GM23338 (cell line): Measurements from ENCODE around the gene TELO2. TPM values are rescaled to one million over a fixed set of nuclear protein-coding genes. Genes with fewer than 3 reads are reported as not detected.

ENCODE experiments used
- ATAC-seq: fragments of 200-7000 bp; cut with Tn5 transposase; 3 replicates; pipeline ENCODE4 v1.9.1; 2020
- DNase-seq: peaks from one replicate; pipeline ENCODE4 v3.0.0-alpha.2; 2015; ENCODE audit warnings: low spot score
- H2AFZ ChIP-seq: fragments of 200-600 bp; sonication (generic); 2 replicates; pipeline ENCODE4 v1.8.0; 2016; ENCODE audit warnings: antibody characterized with exemption, mild to moderate bottlenecking, moderate library complexity
- H3F3A ChIP-seq: fragments of 200-600 bp; sonication (generic); replicated peaks from 2 replicates; pipeline ENCODE4 v1.8.0; 2017; ENCODE audit warnings: antibody characterized with exemption, mixed run types, low read depth
- H3K27ac ChIP-seq: fragments of 200-600 bp; sonication (generic); 2 replicates; pipeline ENCODE4 v1.6.1; 2016; ENCODE audit warnings: low read depth
- H3K27me3 ChIP-seq: fragments of 200-600 bp; sonication (generic); 2 replicates; pipeline ENCODE4 v1.8.0; 2016; ENCODE audit warnings: mild to moderate bottlenecking, mixed run types, moderate library complexity; ENCODE audit not compliant: insufficient read depth
- H3K36me3 ChIP-seq: fragments of 200-600 bp; sonication (generic); 2 replicates; pipeline ENCODE4 v1.8.0; 2016; ENCODE audit warnings: mild to moderate bottlenecking; ENCODE audit not compliant: insufficient read depth
- H3K4me1 ChIP-seq: fragments of 200-600 bp; sonication (generic); 2 replicates; pipeline ENCODE4 v1.8.0; 2016; ENCODE audit warnings: mild to moderate bottlenecking, moderate library complexity; ENCODE audit not compliant: insufficient read depth
- H3K4me2 ChIP-seq: fragments of 200-600 bp; sonication (generic); 2 replicates; pipeline ENCODE4 v1.7.1; 2017; ENCODE audit warnings: mixed run types
- H3K4me3 ChIP-seq: fragments of 200-600 bp; sonication (generic); 2 replicates; pipeline ENCODE4 v1.6.1; 2016; ENCODE audit warnings: mixed run types
- H3K79me2 ChIP-seq: fragments of 200-600 bp; sonication (generic); replicated peaks from 2 replicates; pipeline ENCODE4 v1.8.0; 2017; ENCODE audit warnings: mild to moderate bottlenecking; ENCODE audit not compliant: insufficient read depth
- H3K9me2 ChIP-seq: fragments of 200-600 bp; sonication (generic); 2 replicates; pipeline ENCODE4 v1.8.0; 2017; ENCODE audit not compliant: insufficient read depth
- H4K20me1 ChIP-seq: fragments of 200-600 bp; sonication (generic); replicated peaks from 2 replicates; pipeline ENCODE4 v1.8.0; 2017; ENCODE audit warnings: mild to moderate bottlenecking; ENCODE audit not compliant: insufficient read depth
- H3K27ac Mint-ChIP-seq: 2 replicates; pipeline ENCODE4 v1.8.0; 2020; ENCODE audit warnings: inconsistent platforms, mild to moderate bottlenecking, moderate library complexity, mixed read lengths
- H3K27me3 Mint-ChIP-seq: 3 replicates; pipeline ENCODE4 v1.8.0; 2022; ENCODE audit warnings: low read depth, mild to moderate bottlenecking, moderate library complexity, mixed read lengths, inconsistent platforms; ENCODE audit not compliant: insufficient read depth, poor library complexity
- H3K36me3 Mint-ChIP-seq: 3 replicates; pipeline ENCODE4 v1.8.0; 2021; ENCODE audit warnings: low read depth, mild to moderate bottlenecking, inconsistent platforms, moderate library complexity, mixed read lengths
- H3K4me1 Mint-ChIP-seq: 3 replicates; pipeline ENCODE4 v1.8.0; 2020; ENCODE audit warnings: mild to moderate bottlenecking, inconsistent platforms, mixed read lengths
- H3K4me3 Mint-ChIP-seq: 3 replicates; pipeline ENCODE4 v1.8.0; 2021; ENCODE audit warnings: moderate library complexity, mild to moderate bottlenecking, inconsistent platforms, mixed read lengths
- H3K9me3 Mint-ChIP-seq: 3 replicates; pipeline ENCODE4 v1.8.0; 2020; ENCODE audit warnings: moderate library complexity, mild to moderate bottlenecking, inconsistent platforms, mixed read lengths
- CREB1 ChIP-seq: fragments of 250-450 bp; sonication (Bioruptor Pico); IDR thresholded peaks from 2 replicates; pipeline ENCODE4 v1.5.0; 2020; ENCODE audit warnings: low read depth, mild to moderate bottlenecking, moderate library complexity
- CTCF ChIP-seq, 2 experiments: fragments of 200-600 bp in 1 of 2; sonication (generic) in 1 of 2; conservative IDR thresholded peaks; 2 replicates each; pipeline versions ENCODE4 v1.5.1 to v1.6.1; 2016 to 2017; ENCODE audit warnings: antibody characterized with exemption in 2 of 2, low read depth in 2 of 2, mild to moderate bottlenecking in 2 of 2, moderate library complexity in 1 of 2
- ETS1 ChIP-seq: IDR thresholded peaks from 2 replicates; pipeline ENCODE4 v1.6.1; 2016; ENCODE audit warnings: antibody characterized with exemption
- EZH2 ChIP-seq: fragments of 200-600 bp; sonication (generic); IDR thresholded peaks from one replicate; pipeline ENCODE4 v1.8.0; 2017; ENCODE audit warnings: antibody characterized with exemption, mild to moderate bottlenecking, low read depth; ENCODE audit not compliant: unreplicated experiment
- JUNB ChIP-seq: IDR thresholded peaks from one replicate; pipeline ENCODE4 v1.6.1; 2016; ENCODE audit warnings: antibody characterized with exemption; ENCODE audit not compliant: unreplicated experiment
- NANOG ChIP-seq: IDR thresholded peaks from 2 replicates; pipeline ENCODE4 v1.6.1; 2016; ENCODE audit warnings: antibody characterized with exemption, borderline replicate concordance
- POLR2AphosphoS5 ChIP-seq: IDR thresholded peaks from 2 replicates; pipeline ENCODE4 v1.6.1; 2016; ENCODE audit warnings: antibody characterized with exemption, low read depth
- STAT1 ChIP-seq: IDR thresholded peaks from one replicate; pipeline ENCODE4 v1.6.1; 2016; ENCODE audit warnings: antibody characterized with exemption; ENCODE audit not compliant: unreplicated experiment
- ZNF114 ChIP-seq: fragments of 250-450 bp; sonication (Bioruptor Pico); IDR thresholded peaks from 2 replicates; pipeline ENCODE4 v1.5.0; 2020; ENCODE audit warnings: mild to moderate bottlenecking, moderate library complexity
- ZNF331 ChIP-seq: fragments of 250-450 bp; sonication (Bioruptor Pico); IDR thresholded peaks from 2 replicates; pipeline ENCODE4 v1.5.0; 2020; ENCODE audit warnings: low read depth, mild to moderate bottlenecking, moderate library complexity
- polyA plus RNA-seq: library from polyadenylated mRNA; unstranded; fragments of >200 nt; fragmentation: Nextera tagmentation; extraction: Ambion mirVana; gene quantifications from 2 replicates; pipeline ENCODE4 v1.2.1, GENCODE V29; 2016
- total RNA-seq: library from RNA; depleted of rRNA; stranded (reverse); fragments of >200 nt; shearing (Covaris generic); gene quantifications from 2 replicates; pipeline ENCODE4 v1.2.3, GENCODE V29; 2014
- TF ChIP-seq, protein P1 (sequence below): fragments of 250-450 bp; sonication (Bioruptor Pico); IDR thresholded peaks from 2 replicates; pipeline ENCODE4 v1.5.0; 2020; ENCODE audit warnings: mild to moderate bottlenecking, moderate library complexity

The TELO2 gene
- total and polyA plus RNA-seq, 2 experiments from 2014 or later = 45.4 to 76.0 TPM

DNA sequence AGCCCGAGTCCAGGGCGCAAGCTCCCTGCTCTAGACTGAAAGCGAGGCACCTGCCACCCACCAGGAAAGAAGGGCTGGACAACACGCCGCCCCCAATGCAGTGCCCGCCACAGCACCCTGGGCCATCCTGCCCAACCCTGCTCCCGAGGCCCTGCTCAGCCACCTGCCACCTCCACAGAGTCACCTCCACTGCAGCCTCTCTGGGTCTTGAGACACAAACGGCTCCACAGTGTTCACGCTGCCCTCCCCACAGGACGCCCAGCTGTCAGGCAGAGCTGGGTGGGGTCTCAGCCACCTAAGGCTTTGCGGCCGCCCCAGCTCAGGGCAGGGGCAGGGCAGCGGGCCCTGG, 27.6 kb upstream of the TELO2 start:
- DNase-seq (no peak), ATAC-seq (no peak)
- Mint-ChIP-seq H3K9me3 (no peaks in the 10 kb centered on the region), H3K36me3 (peaks cover 3% of the 10 kb centered on the region), H3K4me1 (peaks cover 3% of the 10 kb centered on the region; the same call in 1 of the 3 replicates), H3K27me3 (no peaks in the 10 kb centered on the region), H3K4me3 (no peak overlapping the region), H3K27ac (no peak overlapping the region)
- no peaks in the 10 kb centered on the region for H3K27me3 ChIP-seq
- no peaks in the 10 kb centered on the region for H3K36me3 ChIP-seq
- H3K9me2 ChIP-seq = no peaks in the 10 kb centered on the region
- H3K79me2 ChIP-seq = peaks cover 37% of the 10 kb centered on the region
- no peak overlapping the region for H3K4me2 ChIP-seq
- H3K4me1 ChIP-seq = no peaks in the 10 kb centered on the region
- TF ChIP-seq CREB1 (no peak), CTCF (conservative IDR thresholded peaks at IDR 0.05; ENCODE audit: low read depth in 2 of 2) (no peak), ZNF331 (CRISPR knock-in tag) (no peak), POLR2AphosphoS5 (no peak)
- H3K27ac ChIP-seq = no peak overlapping the region
- peaks cover 22% of the 10 kb centered on the region for H4K20me1 ChIP-seq
- H2AFZ ChIP-seq = no peak overlapping the region
- no peak overlapping the region for H3K4me3 ChIP-seq
- H3F3A ChIP-seq = no peaks in the 10 kb centered on the region

DNA sequence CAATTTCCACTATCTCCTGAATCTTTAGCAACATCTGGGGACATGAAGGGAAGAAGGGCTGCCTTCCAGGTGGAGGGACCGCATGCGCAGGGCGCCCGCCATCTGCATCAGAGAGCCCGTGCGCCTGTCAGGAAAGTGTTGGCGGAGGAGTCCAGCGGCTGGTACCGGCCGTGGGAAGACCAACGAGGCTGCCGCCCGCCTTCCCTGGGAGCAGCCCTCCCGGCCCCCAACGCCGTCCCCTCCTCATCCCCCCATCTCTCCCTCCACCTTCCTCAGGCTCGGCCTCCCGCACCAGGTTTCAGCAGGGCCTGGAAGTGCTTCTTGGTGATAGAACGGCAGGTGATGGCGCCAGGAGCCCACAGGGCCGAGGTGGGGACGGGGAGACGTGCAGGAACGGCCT, 27.1 kb upstream of the TELO2 start:
- DNase-seq (no peak), ATAC-seq (no peak)
- Histone ChIP-seq H3K79me2 (peaks cover 42% of the 10 kb centered on the region), H3K27me3 (no peaks in the 10 kb centered on the region), H3K36me3 (no peaks in the 10 kb centered on the region), H3K27ac (no peak overlapping the region), H4K20me1 (peaks cover 22% of the 10 kb centered on the region), H3K4me3 (no peak overlapping the region), H3F3A (no peaks in the 10 kb centered on the region), H2AFZ (no peak overlapping the region), H3K4me2 (no peak overlapping the region), H3K4me1 (no peaks in the 10 kb centered on the region), H3K9me2 (no peaks in the 10 kb centered on the region)
- no peaks in the 10 kb centered on the region for H3K9me3 Mint-ChIP-seq
- no peak overlapping the region for H3K4me3 Mint-ChIP-seq
- no peak overlapping the region for H3K27ac Mint-ChIP-seq
- peaks cover 3% of the 10 kb centered on the region; the same call in 1 of the 3 replicates for H3K4me1 Mint-ChIP-seq
- peaks cover 3% of the 10 kb centered on the region for H3K36me3 Mint-ChIP-seq
- no peaks in the 10 kb centered on the region for H3K27me3 Mint-ChIP-seq
- no peak for TF ChIP-seq EZH2
- no peak for TF ChIP-seq STAT1
- no peak for TF ChIP-seq JUNB
- TF ChIP-seq CREB1 = no peak
- no peak for TF ChIP-seq CTCF (conservative IDR thresholded peaks at IDR 0.05; ENCODE audit: low read depth in 2 of 2)
- no peak for TF ChIP-seq NANOG
- no peak for TF ChIP-seq ETS1
- no peak for TF ChIP-seq ZNF114
- TF ChIP-seq, protein P1, sequence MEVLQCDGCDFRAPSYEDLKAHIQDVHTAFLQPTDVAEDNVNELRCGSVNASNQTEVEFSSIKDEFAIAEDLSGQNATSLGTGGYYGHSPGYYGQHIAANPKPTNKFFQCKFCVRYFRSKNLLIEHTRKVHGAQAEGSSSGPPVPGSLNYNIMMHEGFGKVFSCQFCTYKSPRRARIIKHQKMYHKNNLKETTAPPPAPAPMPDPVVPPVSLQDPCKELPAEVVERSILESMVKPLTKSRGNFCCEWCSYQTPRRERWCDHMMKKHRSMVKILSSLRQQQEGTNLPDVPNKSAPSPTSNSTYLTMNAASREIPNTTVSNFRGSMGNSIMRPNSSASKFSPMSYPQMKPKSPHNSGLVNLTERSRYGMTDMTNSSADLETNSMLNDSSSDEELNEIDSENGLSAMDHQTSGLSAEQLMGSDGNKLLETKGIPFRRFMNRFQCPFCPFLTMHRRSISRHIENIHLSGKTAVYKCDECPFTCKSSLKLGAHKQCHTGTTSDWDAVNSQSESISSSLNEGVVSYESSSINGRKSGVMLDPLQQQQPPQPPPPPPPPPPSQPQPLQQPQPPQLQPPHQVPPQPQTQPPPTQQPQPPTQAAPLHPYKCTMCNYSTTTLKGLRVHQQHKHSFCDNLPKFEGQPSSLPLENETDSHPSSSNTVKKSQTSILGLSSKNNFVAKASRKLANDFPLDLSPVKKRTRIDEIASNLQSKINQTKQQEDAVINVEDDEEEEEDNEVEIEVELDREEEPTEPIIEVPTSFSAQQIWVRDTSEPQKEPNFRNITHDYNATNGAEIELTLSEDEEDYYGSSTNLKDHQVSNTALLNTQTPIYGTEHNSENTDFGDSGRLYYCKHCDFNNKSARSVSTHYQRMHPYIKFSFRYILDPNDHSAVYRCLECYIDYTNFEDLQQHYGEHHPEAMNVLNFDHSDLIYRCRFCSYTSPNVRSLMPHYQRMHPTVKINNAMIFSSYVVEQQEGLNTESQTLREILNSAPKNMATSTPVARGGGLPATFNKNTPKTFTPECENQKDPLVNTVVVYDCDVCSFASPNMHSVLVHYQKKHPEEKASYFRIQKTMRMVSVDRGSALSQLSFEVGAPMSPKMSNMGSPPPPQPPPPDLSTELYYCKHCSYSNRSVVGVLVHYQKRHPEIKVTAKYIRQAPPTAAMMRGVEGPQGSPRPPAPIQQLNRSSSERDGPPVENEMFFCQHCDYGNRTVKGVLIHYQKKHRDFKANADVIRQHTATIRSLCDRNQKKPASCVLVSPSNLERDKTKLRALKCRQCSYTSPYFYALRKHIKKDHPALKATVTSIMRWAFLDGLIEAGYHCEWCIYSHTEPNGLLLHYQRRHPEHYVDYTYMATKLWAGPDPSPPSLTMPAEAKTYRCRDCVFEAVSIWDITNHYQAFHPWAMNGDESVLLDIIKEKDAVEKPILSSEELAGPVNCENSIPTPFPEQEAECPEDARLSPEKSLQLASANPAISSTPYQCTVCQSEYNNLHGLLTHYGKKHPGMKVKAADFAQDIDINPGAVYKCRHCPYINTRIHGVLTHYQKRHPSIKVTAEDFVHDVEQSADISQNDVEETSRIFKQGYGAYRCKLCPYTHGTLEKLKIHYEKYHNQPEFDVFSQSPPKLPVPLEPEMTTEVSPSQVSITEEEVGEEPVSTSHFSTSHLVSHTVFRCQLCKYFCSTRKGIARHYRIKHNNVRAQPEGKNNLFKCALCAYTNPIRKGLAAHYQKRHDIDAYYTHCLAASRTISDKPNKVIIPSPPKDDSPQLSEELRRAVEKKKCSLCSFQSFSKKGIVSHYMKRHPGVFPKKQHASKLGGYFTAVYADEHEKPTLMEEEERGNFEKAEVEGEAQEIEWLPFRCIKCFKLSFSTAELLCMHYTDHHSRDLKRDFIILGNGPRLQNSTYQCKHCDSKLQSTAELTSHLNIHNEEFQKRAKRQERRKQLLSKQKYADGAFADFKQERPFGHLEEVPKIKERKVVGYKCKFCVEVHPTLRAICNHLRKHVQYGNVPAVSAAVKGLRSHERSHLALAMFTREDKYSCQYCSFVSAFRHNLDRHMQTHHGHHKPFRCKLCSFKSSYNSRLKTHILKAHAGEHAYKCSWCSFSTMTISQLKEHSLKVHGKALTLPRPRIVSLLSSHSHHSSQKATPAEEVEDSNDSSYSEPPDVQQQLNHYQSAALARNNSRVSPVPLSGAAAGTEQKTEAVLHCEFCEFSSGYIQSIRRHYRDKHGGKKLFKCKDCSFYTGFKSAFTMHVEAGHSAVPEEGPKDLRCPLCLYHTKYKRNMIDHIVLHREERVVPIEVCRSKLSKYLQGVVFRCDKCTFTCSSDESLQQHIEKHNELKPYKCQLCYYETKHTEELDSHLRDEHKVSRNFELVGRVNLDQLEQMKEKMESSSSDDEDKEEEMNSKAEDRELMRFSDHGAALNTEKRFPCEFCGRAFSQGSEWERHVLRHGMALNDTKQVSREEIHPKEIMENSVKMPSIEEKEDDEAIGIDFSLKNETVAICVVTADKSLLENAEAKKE (CRISPR knock-in tag) = no peak
- TF ChIP-seq ZNF331 (CRISPR knock-in tag) = no peak
